Suprapubic skin (tissue), 4 donors: Measurements from ENCODE around the gene EPB41. TPM values are rescaled to one million over a fixed set of nuclear protein-coding genes. Genes with fewer than 3 reads are reported as not detected.

Experiments
- DNase-seq, 2 donors: peaks; one replicate each; pipeline ENCODE4 v3.0.0-alpha.2; 2019; ENCODE audit warnings: low spot score in 2 of 2
- H3K27ac ChIP-seq: fragments of 200-600 bp; sonication (generic); one replicate; pipeline ENCODE4 v1.5.1; 2019
- H3K27me3 ChIP-seq: fragments of 200-600 bp; sonication (generic); one replicate; pipeline ENCODE4 v1.5.1; 2019
- H3K36me3 ChIP-seq: fragments of 200-600 bp; sonication (generic); one replicate; pipeline ENCODE4 v1.5.1; 2019
- H3K4me1 ChIP-seq: fragments of 200-600 bp; sonication (generic); one replicate; pipeline ENCODE4 v1.5.1; 2019
- H3K4me3 ChIP-seq: fragments of 200-600 bp; sonication (generic); one replicate; pipeline ENCODE4 v1.5.1; 2019; ENCODE audit warnings: mild to moderate bottlenecking
- H3K9me3 ChIP-seq: fragments of 200-600 bp; sonication (generic); one replicate; pipeline ENCODE4 v1.5.1; 2019
- CTCF ChIP-seq, 2 donors: fragments of 200-600 bp in 1 of 2; fragments of 450-650 bp in 1 of 2; sonication (generic) in 1 of 2; IDR thresholded peaks; one replicate each; pipeline ENCODE4 v1.5.1; 2016 to 2019; ENCODE audit warnings: antibody characterized with exemption in 2 of 2, mild to moderate bottlenecking in 1 of 2, moderate library complexity in 1 of 2
- EP300 ChIP-seq: sonication (generic); formaldehyde crosslinking; IDR thresholded peaks from one replicate; pipeline ENCODE4 v1.6.1; 2017; ENCODE audit warnings: antibody characterized with exemption
- POLR2A ChIP-seq, 2 donors: fragments of 450-650 bp; IDR thresholded peaks; one replicate each; pipeline ENCODE4 v1.6.1; 2017; ENCODE audit warnings: antibody characterized with exemption in 2 of 2, mild to moderate bottlenecking in 2 of 2, moderate library complexity in 2 of 2
- POLR2AphosphoS5 ChIP-seq, 3 donors: sonication (generic); formaldehyde crosslinking; IDR thresholded peaks; one replicate each; pipeline ENCODE4 v1.6.1; 2017; ENCODE audit warnings: antibody characterized with exemption in 3 of 3
- WGBS: methylation state at CpG from one replicate; pipeline ENCODE4 v1.1.5; 2018; 5-methylcytosine and 5-hydroxymethylcytosine counted together
- total RNA-seq, 4 donors: library from RNA; depleted of rRNA; stranded (reverse); fragments of >200 nt; gene quantifications; one replicate each; pipeline ENCODE4 v1.1.0, GENCODE V29; 2016

EPB41 gene
- total RNA-seq, 4 donors from 2014 or later: 45.7 to 79.5 (median 67.1) TPM

- TF ChIP-seq POLR2A (IDR thresholded peaks at IDR 0.05) (no peak), POLR2AphosphoS5 (IDR thresholded peaks at IDR 0.05) (no peak), EP300 (no peak), CTCF (IDR thresholded peaks at IDR 0.05) (no peak)
- no peaks in the 10 kb centered on the region for H3K4me1 ChIP-seq
- H3K27me3 ChIP-seq: no peaks in the 10 kb centered on the region
- no peak overlapping the region for H3K27ac ChIP-seq
- DNase-seq: no peak
- H3K36me3 ChIP-seq: no peaks in the 10 kb centered on the region
- 89% methylated on average over 3 of the region's 3 CpGs for WGBS
- no peak overlapping the region for H3K4me3 ChIP-seq
- H3K9me3 ChIP-seq: no peaks in the 10 kb centered on the region
Observed at GRCh38 chr1:29011775-29012174, 97.4 kb downstream of the EPB41 start.

- TF ChIP-seq POLR2A (IDR thresholded peaks at IDR 0.05): no peak
- no peak for TF ChIP-seq POLR2AphosphoS5 (IDR thresholded peaks at IDR 0.05)
- TF ChIP-seq CTCF (IDR thresholded peaks at IDR 0.05): no peak
- no peak for TF ChIP-seq EP300
- H3K4me3 ChIP-seq: no peak overlapping the region
- WGBS: 87% methylated on average over 5 of the region's 5 CpGs
Observed at GRCh38 chr1:29017235-29017634, 102.9 kb downstream of the EPB41 start.

GRCh38 chr1:29017975-29018712 is 103.8 kb downstream of the EPB41 start:
- Histone ChIP-seq H3K27me3 (no peaks in the 10 kb centered on the region), H3K27ac (no peak overlapping the region), H3K4me3 (no peak overlapping the region), H3K4me1 (no peaks in the 10 kb centered on the region), H3K36me3 (no peaks in the 10 kb centered on the region), H3K9me3 (no peaks in the 10 kb centered on the region)
- DNase-seq: no peak
- TF ChIP-seq POLR2AphosphoS5 (IDR thresholded peaks at IDR 0.05) (no peak), EP300 (no peak), POLR2A (IDR thresholded peaks at IDR 0.05) (no peak)
- WGBS: 94% methylated on average over 8 of the region's 8 CpGs

More at GRCh38 chr1:29017235-29017634, 102.9 kb downstream of the EPB41 start:
- no peak for DNase-seq
- no peaks in the 10 kb centered on the region for H3K4me1 ChIP-seq
- no peaks in the 10 kb centered on the region for H3K27me3 ChIP-seq
- H3K9me3 ChIP-seq: no peaks in the 10 kb centered on the region
- H3K36me3 ChIP-seq: no peaks in the 10 kb centered on the region
- no peak overlapping the region for H3K27ac ChIP-seq

- H3K36me3 ChIP-seq: no peaks in the 10 kb centered on the region
- H3K27ac ChIP-seq: no peak overlapping the region
- TF ChIP-seq EP300: no peak
- TF ChIP-seq CTCF (IDR thresholded peaks at IDR 0.05): no peak
- TF ChIP-seq POLR2AphosphoS5 (IDR thresholded peaks at IDR 0.05): no peak
- TF ChIP-seq POLR2A (IDR thresholded peaks at IDR 0.05): no peak
- 95% methylated on average over 3 of the region's 3 CpGs for WGBS
- H3K4me1 ChIP-seq: no peaks in the 10 kb centered on the region
- H3K27me3 ChIP-seq: no peaks in the 10 kb centered on the region
- no peak overlapping the region for H3K4me3 ChIP-seq
- H3K9me3 ChIP-seq: no peaks in the 10 kb centered on the region
- DNase-seq: no peak
Observed at GRCh38 chr1:29022620-29023019, 108.3 kb downstream of the EPB41 start.

- TF ChIP-seq POLR2AphosphoS5 (IDR thresholded peaks at IDR 0.05) (no peak), EP300 (no peak), POLR2A (IDR thresholded peaks at IDR 0.05) (no peak), CTCF (IDR thresholded peaks at IDR 0.05) (no peak)
- Histone ChIP-seq H3K9me3 (no peaks in the 10 kb centered on the region), H3K27me3 (no peaks in the 10 kb centered on the region), H3K4me1 (no peaks in the 10 kb centered on the region), H3K27ac (no peak overlapping the region), H3K4me3 (no peak overlapping the region), H3K36me3 (peaks cover 11% of the 10 kb centered on the region)
- WGBS: 78% methylated on average over 4 of the region's 4 CpGs
- no peak for DNase-seq
Observed at GRCh38 chr1:29029667-29030066, 115.3 kb downstream of the EPB41 start.
